ENCODE data around the gene PRKCE.

The PRKCE gene

DNA sequence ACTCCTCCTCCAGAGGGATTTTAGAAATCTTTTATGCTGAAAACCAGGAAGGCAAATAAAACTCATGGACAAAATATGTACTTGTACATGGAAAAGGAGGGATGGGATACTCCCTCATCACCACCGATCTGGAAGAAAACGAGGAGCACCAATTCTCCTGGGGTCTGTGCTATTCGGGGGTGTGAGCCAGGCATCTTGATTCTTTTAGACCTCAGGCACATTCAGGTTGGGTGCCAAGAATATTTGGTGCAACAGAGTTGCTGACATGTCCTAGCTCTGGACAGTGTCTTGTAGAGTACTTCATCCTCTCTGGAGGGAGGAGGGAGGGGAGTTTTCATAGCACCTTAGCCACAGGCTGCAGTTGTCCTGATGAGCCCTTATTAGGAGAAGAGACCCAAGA is 163.0 kb downstream of the PRKCE start:
- TF ChIP-seq, protein P1, sequence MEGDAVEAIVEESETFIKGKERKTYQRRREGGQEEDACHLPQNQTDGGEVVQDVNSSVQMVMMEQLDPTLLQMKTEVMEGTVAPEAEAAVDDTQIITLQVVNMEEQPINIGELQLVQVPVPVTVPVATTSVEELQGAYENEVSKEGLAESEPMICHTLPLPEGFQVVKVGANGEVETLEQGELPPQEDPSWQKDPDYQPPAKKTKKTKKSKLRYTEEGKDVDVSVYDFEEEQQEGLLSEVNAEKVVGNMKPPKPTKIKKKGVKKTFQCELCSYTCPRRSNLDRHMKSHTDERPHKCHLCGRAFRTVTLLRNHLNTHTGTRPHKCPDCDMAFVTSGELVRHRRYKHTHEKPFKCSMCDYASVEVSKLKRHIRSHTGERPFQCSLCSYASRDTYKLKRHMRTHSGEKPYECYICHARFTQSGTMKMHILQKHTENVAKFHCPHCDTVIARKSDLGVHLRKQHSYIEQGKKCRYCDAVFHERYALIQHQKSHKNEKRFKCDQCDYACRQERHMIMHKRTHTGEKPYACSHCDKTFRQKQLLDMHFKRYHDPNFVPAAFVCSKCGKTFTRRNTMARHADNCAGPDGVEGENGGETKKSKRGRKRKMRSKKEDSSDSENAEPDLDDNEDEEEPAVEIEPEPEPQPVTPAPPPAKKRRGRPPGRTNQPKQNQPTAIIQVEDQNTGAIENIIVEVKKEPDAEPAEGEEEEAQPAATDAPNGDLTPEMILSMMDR (IDR thresholded peaks at IDR 0.05; ENCODE audit: low read depth, low read length, missing control alignments): no peak
- DNase-seq (ENCODE audit: low read depth): no peak
- H3K4me3 ChIP-seq (ENCODE audit: low read depth, low read length): no peak overlapping the region

- TF ChIP-seq, protein P1 (IDR thresholded peaks at IDR 0.05; ENCODE audit: low read depth, low read length, missing control alignments): no peak
- H3K4me3 ChIP-seq (ENCODE audit: low read depth, low read length): no peak overlapping the region
- DNase-seq (ENCODE audit: low read depth): no peak
These were observed 163.6 kb downstream of the PRKCE start for GRCh38 chr2:45814951-45815621.

DNA sequence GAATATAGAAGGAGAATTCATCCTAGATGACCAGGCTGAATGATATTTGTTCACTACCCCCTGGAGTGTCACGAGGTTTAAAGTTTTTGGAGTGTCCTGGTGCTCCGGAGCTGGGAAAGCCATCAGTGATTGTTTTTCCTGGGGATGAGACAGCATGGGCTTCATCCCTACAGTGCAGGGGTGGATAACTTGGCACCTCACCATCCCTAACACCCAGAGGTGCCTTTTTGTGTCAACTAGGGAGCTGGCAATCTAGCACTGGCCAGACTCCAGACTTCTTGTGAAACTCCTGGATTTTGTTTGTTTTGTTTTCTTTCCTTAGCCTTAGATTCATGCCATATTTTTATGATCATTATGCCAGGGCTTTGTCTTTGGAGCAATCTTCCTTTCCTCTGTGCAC is 164.8 kb downstream of the PRKCE start:
- no peak for DNase-seq (ENCODE audit: low read depth)
- TF ChIP-seq, protein P1 (IDR thresholded peaks at IDR 0.05; ENCODE audit: low read depth, low read length, missing control alignments): no peak
- H3K4me3 ChIP-seq (ENCODE audit: low read depth, low read length): no peak overlapping the region

DNA sequence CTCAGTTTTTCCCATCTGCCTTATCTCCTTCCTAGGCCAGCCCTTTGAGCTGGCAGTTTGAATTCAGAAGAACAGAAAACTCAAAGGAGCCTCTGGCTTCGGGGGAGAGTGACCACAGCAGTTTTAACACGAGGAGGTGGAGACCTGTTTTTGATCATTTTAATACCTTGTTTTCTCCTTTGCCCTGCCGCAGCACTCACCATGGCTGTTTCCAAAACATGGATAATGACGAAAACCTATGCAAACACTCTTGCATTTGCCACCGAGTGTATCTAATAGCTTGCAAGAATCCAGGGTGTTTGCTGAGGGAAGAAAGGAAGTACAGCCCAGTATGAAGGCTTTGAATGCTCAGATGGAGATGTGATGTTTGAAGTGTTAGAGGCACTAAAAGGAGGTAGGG is 167.1 kb downstream of the PRKCE start:
- no peak for DNase-seq (ENCODE audit: low read depth)

DNA sequence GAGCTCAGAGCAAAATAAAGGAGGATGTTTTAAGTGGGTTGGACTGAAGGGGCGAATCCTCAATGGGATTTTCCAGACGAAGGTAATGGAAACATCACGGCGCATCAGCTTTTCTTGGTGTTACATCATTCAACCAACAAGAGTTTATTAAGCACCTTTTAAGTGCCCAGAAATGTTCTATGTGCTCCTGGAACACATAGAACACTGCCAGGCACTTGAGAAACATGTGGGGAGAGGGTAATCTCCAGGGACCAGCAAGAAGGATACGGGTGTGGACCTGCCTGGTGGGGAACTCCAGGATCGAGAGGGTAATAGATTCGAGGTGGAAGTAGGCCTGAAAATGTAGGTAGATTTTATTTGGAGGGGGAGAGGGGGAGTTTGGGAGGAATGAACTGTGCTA is 168.6 kb downstream of the PRKCE start:
- TF ChIP-seq, protein P1 (IDR thresholded peaks at IDR 0.05; ENCODE audit: low read depth, low read length, missing control alignments): no peak

More for the DNA sequence above, 167.1 kb downstream of the PRKCE start:
- TF ChIP-seq, protein P1 (IDR thresholded peaks at IDR 0.05; ENCODE audit: low read depth, low read length, missing control alignments): no peak
- H3K4me3 ChIP-seq (ENCODE audit: low read depth, low read length): no peak overlapping the region

GRCh38 chr2:45821558-45822271 is 170.2 kb downstream of the PRKCE start:
- DNase-seq (ENCODE audit: low read depth): no peak
- TF ChIP-seq, protein P1 (IDR thresholded peaks at IDR 0.05; ENCODE audit: low read depth, low read length, missing control alignments): no peak
- H3K4me3 ChIP-seq (ENCODE audit: low read depth, low read length): no peak overlapping the region

More for the DNA sequence above, 168.6 kb downstream of the PRKCE start:
- H3K4me3 ChIP-seq (ENCODE audit: low read depth, low read length): no peak overlapping the region
- no peak for DNase-seq (ENCODE audit: low read depth)
